ENCODE data around the gene SULT2A1.
"Not testable (repeated sequence)": the region's sequence is repeated elsewhere in the genome, so short reads cannot be mapped to it uniquely, and the experiment has no call there.

Gene SULT2A1

DNA sequence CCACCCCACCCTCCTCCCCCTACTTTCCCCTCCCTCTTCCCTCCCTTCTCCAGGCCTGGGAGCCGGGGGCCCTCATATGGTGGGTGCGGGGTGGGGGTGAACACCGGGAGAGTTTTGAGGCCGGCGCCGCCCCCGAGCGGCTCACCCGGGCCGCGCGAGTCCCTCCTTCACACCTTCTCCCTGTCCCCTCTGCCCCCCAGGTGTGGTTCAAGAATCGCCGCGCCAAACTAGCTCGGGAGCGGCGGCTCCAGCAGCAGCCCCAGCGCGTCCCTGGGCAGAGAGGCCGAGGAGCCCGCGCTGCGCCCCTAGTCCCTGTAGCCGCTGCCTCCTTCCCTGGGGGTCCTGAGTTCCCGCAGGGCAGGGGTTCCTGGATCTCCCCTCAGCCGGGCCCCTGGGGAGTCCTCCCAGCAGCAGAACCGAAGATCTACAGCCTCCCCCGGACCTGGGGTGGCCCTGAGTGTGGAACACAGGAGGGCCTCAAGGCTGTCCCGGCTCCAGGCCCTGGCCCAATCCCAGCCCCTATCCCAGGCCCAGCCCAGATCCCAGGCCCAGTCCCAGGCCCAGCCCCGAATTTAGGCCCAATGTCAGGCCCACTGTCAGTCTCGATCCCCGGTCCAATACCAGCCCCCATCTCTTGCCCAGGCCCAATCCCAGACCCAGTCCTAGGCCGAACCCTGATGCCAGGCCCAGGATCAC is 25.4 kb downstream of the SULT2A1 start:
- no peak for DNase-seq (ENCODE audit: low spot score)

DNA sequence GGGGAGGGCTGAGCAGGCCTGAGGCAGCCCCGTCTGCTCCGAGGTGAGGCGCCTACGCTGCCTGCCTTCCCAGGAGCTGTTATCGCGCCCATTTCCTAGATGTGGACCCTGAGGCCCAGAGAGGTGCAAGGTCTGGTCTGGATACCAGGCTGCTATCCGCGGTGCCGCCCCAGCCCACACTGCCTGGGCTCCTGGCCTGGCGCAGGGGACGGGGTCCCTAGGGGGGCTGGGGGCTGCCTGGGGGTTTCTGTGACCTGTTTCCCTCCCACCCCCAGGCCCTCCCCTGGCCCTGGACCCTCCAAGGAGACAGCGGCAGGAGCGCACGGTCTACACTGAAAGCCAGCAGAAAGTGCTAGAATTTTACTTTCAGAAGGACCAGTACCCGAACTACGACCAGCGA is 26.3 kb downstream of the SULT2A1 start:
- not testable (repeated sequence) for DNase-seq (ENCODE audit: low spot score)

DNA sequence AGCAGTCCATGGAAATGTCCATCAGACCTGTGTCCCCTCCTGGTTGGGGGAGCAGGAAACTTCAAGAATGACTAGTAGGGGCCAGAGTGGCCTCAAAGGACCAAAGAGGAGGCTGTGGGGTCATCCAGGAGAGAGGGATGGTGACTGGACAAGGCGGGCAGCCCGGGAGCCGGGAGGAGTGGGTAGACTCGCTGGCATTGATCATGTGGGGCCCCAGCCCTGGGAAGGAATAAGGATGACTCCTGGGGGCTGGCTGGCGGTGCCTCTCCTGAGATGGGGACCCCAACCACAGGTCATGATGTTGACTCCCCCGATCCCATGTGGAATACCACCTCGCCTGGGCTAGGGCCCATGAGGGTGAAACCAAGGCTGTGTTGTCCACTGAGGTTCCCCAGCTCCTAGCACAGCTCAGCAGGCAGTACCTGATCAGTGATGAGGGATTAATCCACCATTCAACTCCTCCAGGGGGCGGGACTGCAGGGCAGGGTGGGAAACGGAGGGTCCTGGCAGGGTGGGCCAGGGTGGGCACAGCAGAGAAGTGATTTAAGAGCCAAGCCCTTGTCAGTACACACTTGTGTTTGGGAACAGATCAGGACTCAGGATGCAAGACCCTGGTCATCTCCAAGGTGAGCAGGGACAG is 27.3 kb downstream of the SULT2A1 start, which contains the start of gene TPRX2:
Gene TPRX2 (plus strand): TSS at position 590 of the 640 bp plus-strand sequence. CDS start 12 bp downstream, at position 602.
- DNase-seq (ENCODE audit: low spot score), result not testable (repeated sequence)

DNA sequence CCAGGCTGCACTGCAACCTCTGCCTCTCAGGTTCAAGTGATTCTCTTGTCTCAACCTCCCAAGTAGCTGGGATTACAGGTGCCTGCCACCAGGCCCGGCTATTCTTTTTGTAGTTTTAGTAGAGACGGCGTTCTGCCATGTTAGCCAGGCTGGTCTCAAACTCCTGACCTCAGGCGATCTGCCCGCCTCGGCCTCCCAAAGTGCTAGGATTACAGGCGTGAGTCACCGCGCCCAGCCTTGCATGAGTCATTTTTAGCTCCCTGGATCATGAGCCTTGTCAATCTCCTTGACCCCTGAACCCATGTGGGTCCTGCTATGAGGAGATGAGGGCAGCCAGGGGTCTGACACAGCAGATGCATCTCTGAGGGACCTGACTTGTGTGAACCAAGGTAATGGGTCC is 27.9 kb downstream of the SULT2A1 start:
- DNase-seq (ENCODE audit: low spot score), result not testable (repeated sequence)

DNA sequence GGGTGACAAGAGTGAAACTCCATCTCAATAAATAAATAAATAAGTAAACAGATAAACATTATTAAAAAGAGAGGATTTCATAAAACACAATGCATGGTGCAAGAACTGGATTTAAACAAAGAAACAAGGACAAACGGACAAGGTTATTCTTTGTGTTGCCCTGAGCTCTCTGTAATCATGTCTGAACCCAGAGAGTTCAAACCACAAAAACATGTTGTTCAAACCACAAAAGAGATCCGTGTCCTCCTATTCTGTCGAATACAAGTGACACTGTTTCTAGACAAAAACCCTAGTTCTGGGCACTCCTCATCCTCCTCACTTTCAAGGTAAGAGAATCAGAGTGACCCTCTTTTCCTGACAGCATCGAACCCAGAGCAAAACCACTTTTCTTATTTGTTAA is 31.7 kb downstream of the SULT2A1 start:
- no peak for DNase-seq (ENCODE audit: low spot score)

DNA sequence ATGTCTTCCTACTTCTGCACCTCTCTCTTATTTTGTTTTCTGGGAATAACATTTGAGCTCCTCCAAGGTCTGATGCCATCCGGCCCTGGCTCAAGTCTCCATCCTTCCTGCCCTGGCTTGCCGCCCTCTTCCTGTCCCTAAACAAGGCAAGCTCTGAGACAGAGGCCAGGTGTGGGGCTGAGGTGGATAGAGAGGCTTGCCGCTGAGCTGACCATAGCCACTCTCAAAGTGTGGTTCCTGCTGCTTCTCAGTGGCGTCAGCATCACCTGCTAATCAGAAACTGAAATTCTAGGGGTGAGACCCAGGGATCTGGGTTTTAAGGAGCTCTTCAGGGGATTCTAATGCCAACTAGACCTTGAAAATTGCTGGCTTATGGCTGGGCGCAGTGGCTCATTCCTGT is 33.1 kb downstream of the SULT2A1 start:
- no peak for DNase-seq (ENCODE audit: low spot score)

DNA sequence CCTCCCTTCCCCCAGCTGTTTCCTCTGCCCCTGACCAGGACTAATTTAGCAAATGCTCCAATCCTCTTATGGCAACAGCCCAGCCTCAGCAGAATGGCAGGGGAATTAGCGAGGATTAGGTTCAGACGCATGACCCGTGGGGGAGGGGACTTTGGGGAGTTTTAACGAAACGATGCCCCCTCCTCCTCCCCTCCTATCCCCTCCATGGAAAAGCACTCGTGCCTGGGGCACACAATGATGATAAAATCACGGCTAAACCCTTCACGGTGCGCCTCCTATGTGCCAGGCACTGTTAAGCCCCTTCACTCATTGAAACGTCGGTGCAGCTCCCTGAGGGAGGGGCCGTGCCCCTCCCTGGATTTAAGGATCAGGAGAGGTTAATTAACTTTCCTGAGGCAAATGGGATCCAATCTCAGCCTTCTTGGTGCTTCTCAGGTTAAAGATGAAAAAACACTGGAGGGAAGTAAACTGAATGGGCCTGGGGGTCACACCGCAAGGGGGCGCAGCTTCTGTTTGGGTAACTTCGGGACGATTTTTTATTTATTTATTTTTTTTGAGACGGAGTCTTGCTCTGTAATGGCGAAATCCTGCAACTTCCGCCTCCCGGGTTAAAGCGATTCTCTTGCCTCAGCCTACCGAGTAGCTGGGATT is 37.2 kb downstream of the SULT2A1 start:
- no peak for DNase-seq (ENCODE audit: low spot score)

DNA sequence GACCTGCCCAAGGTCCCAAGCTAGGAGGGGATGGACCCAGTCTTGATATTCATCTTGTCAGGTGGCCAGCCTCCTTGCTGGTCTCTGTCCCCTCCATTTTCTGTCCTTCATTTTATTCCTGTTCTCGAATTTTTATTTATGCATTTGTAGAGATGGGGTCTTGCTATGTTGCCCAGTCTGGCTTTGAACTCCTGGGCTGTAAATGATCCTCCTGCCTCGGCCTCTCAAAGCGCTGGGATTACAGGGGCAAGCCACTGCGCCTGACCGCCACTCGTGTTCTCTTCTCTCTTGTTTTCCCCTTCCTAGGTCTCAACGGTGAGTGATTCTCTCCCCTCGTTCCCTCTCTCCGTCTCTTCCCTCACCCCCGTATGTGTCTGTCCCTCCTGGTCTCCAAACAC is 37.7 kb downstream of the SULT2A1 start:
- no peak for DNase-seq (ENCODE audit: low spot score)

DNA sequence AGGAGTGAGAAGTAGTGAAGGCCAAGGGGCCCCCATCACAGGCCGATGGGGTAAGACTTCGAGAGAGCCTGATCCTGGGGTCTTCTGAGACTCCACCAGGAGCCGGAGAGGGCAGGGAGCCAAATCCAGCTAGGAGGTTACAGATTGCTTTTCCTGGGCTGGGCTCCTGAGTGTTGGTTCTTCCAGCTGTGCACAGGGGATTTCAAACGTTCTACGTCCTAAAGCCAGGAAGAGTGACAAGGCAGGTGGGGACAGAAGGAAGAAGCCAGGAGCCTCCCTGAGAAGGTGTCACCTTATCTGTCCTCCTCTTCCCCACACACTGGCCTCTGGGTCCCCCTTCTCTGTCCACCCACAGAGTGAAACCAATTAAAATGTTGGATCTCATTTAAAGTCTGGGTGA is 43.2 kb downstream of the SULT2A1 start:
- DNase-seq (ENCODE audit: low spot score), result no peak

DNA sequence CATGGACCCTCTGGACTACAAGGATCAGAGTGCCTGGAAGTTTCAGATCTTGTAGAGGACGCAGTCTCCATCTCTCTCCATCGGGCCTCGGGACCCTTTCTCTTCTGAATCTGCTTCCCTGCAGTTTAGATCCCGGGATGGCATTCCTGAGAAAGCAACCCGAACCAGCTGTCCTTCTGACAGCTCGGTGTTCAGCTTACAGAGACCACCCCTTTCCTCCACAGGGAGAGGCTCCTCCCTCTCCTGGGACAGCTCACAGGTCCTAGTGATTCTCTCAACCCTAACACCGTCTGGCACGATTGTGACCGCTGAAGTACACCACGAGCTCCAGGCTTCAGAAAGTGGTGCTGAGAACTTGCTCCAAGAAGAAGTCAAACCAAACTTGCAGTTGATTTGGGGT is 46.2 kb downstream of the SULT2A1 start:
- no peak for DNase-seq (ENCODE audit: low spot score)

DNA sequence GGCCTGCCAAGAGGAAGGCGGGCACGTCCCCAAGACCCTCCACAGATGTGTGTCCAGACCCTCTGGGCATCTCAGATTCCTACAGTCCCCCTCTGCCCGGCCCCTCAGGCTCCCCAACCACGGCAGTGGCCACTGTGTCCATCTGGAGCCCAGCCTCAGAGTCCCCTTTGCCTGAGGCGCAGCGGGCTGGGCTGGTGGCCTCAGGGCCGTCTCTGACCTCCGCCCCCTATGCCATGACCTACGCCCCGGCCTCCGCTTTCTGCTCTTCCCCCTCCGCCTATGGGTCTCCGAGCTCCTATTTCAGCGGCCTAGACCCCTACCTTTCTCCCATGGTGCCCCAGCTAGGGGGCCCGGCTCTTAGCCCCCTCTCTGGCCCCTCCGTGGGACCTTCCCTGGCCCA is 46.7 kb downstream of the SULT2A1 start:
- DNase-seq (ENCODE audit: low spot score), result no peak

DNA sequence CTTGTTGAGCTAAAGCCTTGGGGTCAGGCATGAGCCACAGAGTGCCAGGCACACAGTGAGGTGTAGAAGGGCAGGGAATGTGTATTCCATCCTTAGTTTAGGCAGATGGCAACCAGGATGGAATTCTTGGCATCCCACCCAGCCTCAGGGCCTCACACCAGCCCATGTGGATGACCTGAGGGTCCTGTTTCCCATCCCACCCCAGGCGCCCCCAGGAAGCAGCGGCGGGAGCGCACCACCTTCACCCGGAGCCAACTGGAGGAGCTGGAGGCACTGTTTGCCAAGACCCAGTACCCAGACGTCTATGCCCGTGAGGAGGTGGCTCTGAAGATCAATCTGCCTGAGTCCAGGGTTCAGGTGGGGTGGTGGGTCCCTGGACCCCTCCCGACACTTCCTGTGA is 50.1 kb downstream of the SULT2A1 start:
- no peak for DNase-seq (ENCODE audit: low spot score)

DNA sequence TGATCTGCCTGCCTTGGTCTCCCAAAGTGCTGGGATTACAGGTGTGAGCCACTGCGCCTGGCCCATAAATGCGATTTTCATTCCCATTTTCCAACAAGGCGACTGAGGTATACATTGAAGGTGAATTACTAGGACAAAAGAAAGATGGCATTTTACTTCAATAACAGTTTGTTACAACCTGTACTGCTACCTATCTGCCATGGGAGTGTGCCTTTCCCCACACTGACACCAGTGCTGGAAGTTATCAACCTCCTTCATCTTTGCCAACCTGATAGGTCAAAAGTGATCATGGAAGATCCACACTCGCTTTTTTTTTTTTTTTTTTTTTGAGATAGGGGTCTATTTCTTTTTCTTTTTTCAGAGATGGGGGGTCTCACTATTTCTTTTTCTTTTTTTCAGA is 53.4 kb downstream of the SULT2A1 start:
- DNase-seq (ENCODE audit: low spot score), result no peak

DNA sequence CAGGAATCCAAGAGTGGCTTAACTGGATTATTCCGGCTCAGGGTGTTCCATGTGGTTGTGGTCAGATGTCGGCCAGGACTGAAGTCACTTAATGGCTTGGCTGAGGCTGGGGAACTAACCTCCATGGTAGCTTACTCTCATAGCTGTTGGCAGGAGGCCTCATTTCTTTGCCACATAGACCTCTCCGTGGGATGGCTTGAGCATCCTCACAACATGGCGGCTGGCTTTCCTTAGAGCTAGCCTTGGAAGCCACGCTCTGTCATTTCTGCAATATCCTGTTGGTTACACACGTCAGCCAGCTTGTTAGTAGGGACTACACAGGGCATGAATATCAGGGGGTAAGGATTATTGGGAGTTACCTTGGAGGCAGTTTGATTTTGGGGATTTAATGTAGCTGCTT is 59.3 kb downstream of the SULT2A1 start:
- DNase-seq (ENCODE audit: low spot score), result no peak

DNA sequence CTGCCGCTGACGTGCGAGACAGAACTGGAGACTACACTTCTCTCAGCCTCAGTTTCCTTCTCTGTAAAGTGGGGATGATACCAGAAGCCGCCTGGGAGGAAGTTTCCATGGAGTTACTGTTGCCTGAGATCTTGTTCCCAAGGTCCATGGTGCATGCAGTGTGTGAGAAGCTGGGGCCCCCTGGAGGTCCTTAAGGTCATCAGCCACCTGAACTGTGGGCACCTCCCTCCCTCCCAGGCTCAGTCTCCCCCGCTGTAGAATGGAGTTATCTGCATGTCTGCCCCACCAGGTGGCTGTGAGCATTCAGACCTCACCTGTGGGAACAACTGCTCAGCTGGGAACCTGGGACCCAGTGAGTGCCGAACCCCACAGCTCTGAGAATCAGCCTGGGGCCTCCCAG is 61.7 kb downstream of the SULT2A1 start:
- no peak for DNase-seq (ENCODE audit: low spot score)

DNA sequence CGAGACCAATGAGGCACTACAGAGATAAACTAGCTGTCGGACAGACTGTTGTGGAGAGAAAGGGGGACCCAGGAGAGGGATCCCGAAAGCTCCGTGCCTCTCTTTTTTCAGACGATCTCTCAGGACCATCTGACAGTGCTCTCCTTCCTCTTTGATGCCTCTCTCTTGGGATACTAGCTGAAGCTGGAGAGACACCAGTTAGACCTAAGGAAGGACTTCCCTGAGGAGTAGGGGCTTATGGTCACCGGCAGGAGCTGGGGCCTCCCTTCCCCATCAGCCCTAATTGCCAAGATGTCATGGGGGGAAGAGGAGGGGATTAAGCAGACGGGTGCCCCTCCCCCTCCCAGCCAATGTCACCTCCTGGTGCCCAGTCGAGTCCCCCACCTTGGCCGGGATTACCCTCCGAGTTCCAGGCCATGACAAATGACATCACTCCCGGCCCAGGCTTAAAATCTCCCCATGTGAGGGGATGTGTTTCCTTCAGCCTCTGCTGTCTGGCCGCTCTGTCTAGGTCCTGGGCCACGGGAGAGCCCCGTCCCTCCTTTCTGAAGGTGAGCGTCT is 64.6 kb downstream of the SULT2A1 start, which contains the start of gene CRX:
Gene CRX (plus strand): TSS at position 478 of the 561 bp plus-strand sequence. CDS start 12,507 bp downstream, outside the sequence.
- no peak for DNase-seq (ENCODE audit: low spot score)

Data from putamen (tissue), 1 donor.